ENCODE measurements around the gene TMEM120B. TPM values are rescaled to one million over a fixed set of nuclear protein-coding genes. Genes with fewer than 3 reads are reported as not detected.

TMEM120B gene
- total RNA-seq, 4 donors from 2014 or later: 3.7 to 8.6 (median 5.2) TPM

DNA sequence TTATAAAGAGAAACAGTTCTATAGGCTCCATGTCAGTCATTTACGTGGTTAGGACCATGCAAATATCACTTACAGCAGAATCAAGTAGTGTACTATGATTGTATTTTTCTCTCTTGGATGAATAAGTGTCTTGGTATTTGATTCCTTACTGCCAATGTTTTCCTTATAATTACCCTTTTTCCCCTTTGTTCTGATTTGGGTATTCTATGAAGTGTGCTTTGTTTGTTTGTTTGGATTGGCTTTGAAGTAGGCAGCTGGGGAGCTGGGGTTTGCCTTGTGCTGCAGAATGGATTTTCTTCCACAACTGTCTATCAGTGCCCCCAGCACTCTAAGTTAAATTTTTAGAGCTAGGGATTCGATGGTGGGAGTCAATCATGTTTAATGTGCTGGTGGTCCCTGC, 12.4 kb downstream of the TMEM120B start:
- H3K36me3 ChIP-seq: no peaks in the 10 kb centered on the region
- no peaks in the 10 kb centered on the region for H3K27me3 ChIP-seq
- no peaks in the 10 kb centered on the region for H3K4me1 ChIP-seq
- no peak overlapping the region for H3K4me3 ChIP-seq
- no peaks in the 10 kb centered on the region for H3K9me3 ChIP-seq
- DNase-seq: no peak
- TF ChIP-seq POLR2A (IDR thresholded peaks at IDR 0.05): no peak
- TF ChIP-seq, protein P1, sequence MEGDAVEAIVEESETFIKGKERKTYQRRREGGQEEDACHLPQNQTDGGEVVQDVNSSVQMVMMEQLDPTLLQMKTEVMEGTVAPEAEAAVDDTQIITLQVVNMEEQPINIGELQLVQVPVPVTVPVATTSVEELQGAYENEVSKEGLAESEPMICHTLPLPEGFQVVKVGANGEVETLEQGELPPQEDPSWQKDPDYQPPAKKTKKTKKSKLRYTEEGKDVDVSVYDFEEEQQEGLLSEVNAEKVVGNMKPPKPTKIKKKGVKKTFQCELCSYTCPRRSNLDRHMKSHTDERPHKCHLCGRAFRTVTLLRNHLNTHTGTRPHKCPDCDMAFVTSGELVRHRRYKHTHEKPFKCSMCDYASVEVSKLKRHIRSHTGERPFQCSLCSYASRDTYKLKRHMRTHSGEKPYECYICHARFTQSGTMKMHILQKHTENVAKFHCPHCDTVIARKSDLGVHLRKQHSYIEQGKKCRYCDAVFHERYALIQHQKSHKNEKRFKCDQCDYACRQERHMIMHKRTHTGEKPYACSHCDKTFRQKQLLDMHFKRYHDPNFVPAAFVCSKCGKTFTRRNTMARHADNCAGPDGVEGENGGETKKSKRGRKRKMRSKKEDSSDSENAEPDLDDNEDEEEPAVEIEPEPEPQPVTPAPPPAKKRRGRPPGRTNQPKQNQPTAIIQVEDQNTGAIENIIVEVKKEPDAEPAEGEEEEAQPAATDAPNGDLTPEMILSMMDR (IDR thresholded peaks at IDR 0.05): no peak
- no peak overlapping the region for H3K27ac ChIP-seq

DNA sequence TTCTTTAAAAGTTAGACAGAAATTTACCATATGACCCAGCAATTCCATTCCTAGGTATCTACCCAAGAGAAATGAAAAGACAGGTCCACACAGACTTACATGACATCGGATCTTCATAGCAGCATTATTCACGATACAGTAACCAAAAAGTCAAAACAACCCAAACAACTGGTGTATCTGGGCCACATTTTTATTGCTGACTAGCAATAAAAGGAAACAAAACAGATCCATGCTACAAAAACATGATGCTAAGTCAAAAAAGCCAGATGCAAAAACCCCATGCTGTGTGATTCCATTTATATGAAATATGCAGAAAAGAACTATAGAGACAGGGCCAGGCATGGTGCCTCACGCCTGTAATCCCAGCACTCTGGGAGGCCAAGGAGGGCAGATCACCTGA, 12.9 kb downstream of the TMEM120B start:
- Histone ChIP-seq H3K4me1 (no peaks in the 10 kb centered on the region), H3K4me3 (no peak overlapping the region)
- TF ChIP-seq, protein P1 (IDR thresholded peaks at IDR 0.05): no peak
- TF ChIP-seq POLR2A (IDR thresholded peaks at IDR 0.05): no peak

DNA sequence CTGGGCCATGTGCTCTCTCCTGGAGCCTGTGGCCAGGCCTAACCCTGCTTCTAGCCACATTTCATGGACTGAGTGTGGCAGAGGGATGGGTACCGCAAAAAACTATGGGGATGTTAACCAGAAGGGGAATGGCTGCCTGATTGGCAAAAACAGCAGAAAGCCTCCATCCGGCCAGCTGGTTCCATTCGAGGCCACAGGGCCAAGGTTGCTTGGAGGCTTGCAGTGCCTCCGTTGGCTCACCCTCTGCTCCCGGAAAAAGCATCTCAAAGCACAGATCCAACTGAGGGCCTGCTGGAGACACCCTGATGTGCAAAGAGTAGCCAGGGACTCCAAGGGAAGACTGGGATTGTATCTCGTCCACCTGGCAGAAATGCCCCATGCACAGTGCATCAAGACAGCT, 16.5 kb downstream of the TMEM120B start:
- Histone ChIP-seq H3K4me1 (no peaks in the 10 kb centered on the region), H3K9me3 (no peaks in the 10 kb centered on the region), H3K27me3 (no peaks in the 10 kb centered on the region), H3K27ac (no peak overlapping the region), H3K4me3 (no peak overlapping the region), H3K36me3 (no peaks in the 10 kb centered on the region)
- DNase-seq: no peak
- TF ChIP-seq POLR2A (IDR thresholded peaks at IDR 0.05): no peak
- TF ChIP-seq, protein P1 (IDR thresholded peaks at IDR 0.05): no peak

More for the DNA sequence above, 12.9 kb downstream of the TMEM120B start:
- Histone ChIP-seq H3K27me3 (no peaks in the 10 kb centered on the region), H3K36me3 (no peaks in the 10 kb centered on the region), H3K27ac (no peak overlapping the region), H3K9me3 (no peaks in the 10 kb centered on the region)
- DNase-seq: no peak

DNA sequence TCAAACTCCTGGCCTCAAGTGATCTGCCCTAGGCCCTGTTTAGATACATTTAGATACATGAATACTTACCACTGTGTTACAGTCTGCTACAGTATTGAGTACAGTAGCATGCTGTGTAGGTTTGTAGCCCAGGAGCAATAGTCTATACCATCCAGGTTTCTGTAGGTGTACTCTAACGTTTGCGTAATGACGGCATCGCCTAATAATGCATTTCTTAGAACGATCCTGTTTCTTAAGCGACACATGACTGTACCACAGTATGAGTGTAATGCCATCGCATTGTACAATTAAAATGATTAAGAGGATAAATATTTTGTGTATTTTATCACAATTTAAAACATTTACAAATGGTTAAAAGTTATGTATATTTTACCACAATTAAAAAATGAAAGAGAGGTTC, 18.9 kb downstream of the TMEM120B start:
- TF ChIP-seq POLR2A (IDR thresholded peaks at IDR 0.05): no peak
- TF ChIP-seq, protein P1 (IDR thresholded peaks at IDR 0.05): no peak
- Histone ChIP-seq H3K9me3 (no peaks in the 10 kb centered on the region), H3K36me3 (no peaks in the 10 kb centered on the region), H3K27ac (no peak overlapping the region), H3K27me3 (no peaks in the 10 kb centered on the region), H3K4me1 (no peaks in the 10 kb centered on the region), H3K4me3 (no peak overlapping the region)
- no peak for DNase-seq

DNA sequence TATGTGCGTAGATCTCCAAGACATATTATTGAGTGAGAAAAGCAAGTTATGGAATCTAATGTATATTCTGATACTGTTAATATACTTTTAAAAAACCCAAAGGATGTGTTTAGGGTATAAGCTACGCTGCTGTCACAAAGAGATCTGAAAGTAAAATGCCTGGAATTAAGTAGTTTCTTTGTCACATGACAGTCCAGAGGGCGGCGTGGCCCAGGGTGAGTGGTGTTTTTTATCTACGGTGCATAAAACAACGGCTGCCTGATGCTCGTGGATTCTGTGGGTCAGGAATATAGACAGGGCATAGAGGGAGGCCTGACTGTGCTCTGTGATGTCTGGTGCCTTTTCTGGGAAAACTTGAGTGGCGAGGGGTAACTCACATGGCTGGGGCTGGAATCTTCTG, 21.3 kb downstream of the TMEM120B start:
- H3K9me3 ChIP-seq: no peaks in the 10 kb centered on the region
- no peaks in the 10 kb centered on the region for H3K36me3 ChIP-seq
- H3K27ac ChIP-seq: no peak overlapping the region
- TF ChIP-seq, protein P1 (IDR thresholded peaks at IDR 0.05): no peak
- no peak for TF ChIP-seq POLR2A (IDR thresholded peaks at IDR 0.05)
- no peaks in the 10 kb centered on the region for H3K27me3 ChIP-seq
- no peak for DNase-seq
- H3K4me1 ChIP-seq: no peaks in the 10 kb centered on the region
- H3K4me3 ChIP-seq: no peak overlapping the region

DNA sequence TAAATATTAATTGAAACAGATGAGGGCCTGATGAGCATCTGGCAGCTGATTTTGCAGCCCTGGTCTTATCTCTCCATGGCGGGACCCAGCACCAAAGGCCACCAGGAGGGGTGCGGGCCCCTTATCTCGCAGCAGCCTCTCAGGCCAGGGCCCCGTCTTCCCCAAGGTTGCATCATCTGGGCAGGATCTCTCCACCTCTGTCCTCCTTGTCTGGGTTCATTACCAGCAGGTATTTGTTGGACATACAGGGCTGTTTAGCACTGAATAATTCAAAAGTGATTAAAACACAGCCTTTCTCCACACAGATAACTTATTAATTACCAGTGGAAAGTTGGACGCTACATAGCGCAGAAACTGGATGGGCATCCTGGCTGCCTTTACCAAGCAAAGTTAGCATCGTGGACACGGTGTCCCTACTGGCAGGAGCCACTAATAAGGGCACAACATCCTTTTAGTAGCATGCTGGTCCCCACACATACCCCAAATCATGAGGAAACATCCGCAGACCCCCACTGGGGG, 25.8 kb downstream of the TMEM120B start:
- no peak for DNase-seq

More for the DNA sequence above, 25.8 kb downstream of the TMEM120B start:
- no peak overlapping the region for H3K27ac ChIP-seq
- no peaks in the 10 kb centered on the region for H3K4me1 ChIP-seq
- H3K36me3 ChIP-seq: no peaks in the 10 kb centered on the region
- H3K27me3 ChIP-seq: no peaks in the 10 kb centered on the region
- no peaks in the 10 kb centered on the region for H3K9me3 ChIP-seq
- no peak overlapping the region for H3K4me3 ChIP-seq
- TF ChIP-seq POLR2A (IDR thresholded peaks at IDR 0.05): no peak

Data from Peyer's patch (tissue), 4 donors.